Activated CD8-positive, alpha-beta memory T cell treated with anti-CD3 and anti-CD28 coated beads, Interleukin-2, amount 50 U/mL, for 1 hour (primary cell): Measurements from ENCODE around the gene DPP4.

Experiments used
- DNase-seq: peaks from one replicate; pipeline ENCODE4 v3.0.0-alpha.2; 2020; ENCODE audit errors: extremely low read depth

DPP4 gene

DNA sequence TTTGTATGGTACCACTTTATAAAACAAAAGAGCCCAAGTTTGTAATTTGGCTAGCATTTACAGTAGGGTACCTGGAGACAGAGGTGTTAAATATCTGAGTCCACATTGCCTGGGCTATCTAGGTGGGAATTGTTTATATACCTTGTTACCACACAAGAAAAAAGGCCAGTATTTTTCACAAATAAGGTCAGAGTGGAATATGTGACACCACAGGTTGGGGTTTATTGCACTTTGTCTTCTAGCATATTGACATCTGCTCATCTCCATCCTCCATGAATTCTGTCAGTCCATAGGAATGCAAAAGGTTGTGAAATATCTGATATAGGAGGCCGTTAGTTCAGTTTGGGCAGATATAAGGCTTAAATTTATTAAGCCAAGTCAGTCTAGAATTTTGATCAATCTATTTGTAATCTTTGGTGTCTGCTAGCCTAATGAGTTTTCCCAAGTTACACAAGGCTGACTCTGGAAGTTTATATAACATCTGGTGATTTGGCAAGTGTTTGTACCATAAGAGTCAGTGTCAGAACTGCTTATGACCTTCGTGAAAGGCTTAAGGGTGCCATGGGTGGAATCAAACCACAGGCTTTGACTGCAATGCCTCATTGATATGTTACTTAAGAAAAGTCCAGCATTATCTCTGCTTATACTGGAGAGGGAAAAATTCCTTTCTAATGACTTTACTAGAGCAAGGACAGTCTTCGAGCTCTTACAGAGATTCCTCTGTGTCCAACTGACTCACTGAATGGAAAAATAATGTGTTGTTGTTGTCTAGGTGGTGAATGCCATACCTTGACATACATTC lies 11.3 kb upstream of the DPP4 start:
- no peak for DNase-seq

DNA sequence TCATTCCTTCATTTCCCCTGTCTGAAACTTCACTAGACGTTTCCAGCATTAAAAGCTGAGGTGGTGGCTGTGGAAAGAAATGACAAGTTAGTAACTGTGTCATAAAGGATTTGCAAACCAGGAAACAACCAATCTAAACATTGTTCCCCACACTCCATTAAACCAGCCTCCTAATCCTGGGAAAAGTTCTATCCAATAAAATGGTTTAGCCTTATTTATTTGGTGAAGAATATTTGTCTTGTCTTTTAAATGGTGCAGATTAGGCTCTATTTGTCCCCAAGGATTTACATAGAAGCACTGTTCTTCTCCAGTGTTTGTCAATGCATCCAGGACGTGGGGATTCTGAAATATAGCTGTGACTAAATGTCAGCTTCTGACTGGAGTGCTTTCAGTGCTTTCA lies 10.5 kb upstream of the DPP4 start:
- no peak for DNase-seq

- no peak for DNase-seq
Observed at GRCh38 chr2:162082681-162083080, 8.7 kb upstream of the DPP4 start.

DNA sequence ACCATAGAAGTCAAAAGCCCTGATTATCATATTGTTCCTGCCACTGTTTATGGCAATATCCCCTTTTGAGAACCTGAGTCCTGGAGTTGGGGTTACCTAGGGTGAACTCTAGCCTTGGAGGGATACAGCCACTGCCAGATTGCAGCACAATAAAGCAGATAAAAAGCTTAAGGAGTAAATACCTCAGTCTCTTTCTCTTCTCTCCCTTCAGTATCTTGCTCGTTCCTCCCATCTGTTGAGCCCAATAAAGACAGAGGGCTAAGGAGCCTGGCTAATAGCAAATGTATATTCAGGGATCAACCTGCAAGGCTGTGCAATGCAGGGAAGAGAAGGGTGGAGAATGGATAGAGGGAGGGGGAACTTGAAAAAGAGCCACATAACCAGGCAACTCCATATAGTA lies 8.0 kb upstream of the DPP4 start:
- no peak for DNase-seq

- no peak for DNase-seq
Observed at GRCh38 chr2:162079514-162079913, 5.5 kb upstream of the DPP4 start.

GRCh38 chr2:162075689-162076132 lies 1.7 kb upstream of the DPP4 start:
- no peak for DNase-seq

- DNase-seq = no peak
Observed at GRCh38 chr2:162074928-162075688, 1.1 kb upstream of the DPP4 start.

DNA sequence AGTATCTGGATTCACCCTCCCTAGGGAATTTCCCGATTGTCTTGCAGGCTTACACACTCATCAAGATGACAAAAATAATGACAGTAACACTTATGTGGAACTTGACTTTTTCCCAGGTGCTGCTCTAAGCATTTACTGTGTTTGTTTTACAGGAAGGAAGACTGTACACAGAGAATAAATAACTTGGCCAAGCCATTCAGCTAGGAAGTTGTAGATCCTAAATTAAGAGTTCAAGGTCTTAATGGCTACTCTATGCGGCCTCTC lies 549 bp upstream of the DPP4 start:
- DNase-seq = no peak

DNA sequence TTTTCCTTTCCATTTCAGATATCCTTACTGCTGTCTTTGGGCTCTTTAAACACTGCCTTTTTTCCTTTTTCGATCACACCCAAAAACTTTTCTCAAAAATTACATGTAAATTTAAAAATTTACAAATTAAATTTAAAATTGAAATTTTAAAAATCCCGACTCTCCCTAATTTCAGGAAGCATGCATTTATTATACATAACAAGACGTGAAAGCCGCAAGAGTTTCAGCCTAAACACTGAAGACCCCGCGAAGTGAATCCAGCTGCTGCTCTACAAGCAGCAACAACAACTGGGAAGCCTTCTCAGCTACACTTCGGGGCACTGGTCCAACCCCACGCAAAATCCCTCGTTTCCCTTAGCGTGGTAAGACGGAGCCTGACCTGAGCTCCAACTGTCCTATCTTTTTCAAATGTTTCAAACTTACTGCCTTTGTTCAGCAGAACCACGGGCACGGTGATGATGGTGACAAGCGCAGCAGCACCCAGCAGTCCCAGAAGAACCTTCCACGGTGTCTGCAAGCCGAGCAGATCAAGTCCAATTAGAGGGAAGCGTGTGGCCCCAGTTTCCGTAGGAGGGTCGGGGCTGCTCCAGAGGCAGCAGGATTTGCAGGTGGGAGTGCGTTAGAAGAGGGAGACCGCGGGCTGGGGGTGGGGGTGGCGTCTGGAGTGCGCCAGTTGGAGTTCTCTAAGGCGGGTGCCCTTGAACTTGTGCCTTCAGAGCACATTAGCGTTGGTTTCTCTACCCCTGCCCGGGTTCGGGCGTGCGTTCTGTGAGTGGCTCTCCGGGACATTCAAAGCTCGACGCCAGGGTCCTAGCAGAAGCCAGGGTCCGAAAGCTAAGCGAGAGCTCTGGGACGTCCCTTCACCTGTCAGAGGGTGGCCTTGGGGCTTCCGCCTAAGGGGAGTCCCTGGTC lies 783 bp downstream of the DPP4 start:
- no peak for DNase-seq

DNA sequence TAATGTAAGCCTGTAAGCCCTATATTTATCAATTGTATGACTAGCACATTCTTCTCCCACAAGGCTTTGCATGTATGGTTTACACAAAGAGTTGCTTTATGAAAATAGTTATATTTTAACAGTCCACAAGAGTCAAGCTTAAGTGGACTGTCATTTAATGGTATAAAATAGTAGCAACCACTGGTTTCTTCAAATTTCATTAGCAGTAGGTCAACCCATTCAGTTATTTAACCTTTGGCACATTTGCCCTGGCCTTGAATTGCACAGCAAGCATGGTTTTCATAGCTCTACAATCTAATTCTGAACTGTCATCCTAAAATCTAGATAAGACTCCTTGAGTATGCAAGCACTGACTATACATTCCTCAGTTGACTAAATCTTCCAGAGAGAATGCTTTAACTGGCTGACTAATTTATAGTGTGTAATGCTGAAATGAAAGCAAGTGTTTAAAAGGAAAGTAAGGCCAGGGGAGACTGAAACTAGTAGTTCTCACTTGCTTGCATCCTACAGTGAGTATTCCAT lies 1.8 kb downstream of the DPP4 start:
- no peak for DNase-seq

DNA sequence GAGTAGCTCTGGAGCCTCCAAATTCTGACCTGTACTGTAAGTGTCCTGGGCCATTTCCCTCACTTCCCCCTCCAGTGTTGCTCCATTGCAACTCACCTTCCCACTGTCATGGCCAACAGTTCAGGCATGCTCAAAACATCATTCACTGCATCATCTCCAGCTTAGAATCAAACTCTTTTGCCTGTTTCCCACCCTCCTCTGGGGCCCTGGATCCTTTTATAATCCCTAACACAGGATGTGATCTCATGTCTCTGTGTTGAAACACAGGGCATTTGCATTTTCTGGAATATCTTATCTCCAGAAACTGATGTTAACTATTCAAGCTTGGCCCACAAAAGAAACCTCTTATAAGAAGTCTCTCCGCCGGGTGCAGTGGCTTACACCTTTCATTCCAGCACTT lies 3.0 kb downstream of the DPP4 start:
- no peak for DNase-seq

DNA sequence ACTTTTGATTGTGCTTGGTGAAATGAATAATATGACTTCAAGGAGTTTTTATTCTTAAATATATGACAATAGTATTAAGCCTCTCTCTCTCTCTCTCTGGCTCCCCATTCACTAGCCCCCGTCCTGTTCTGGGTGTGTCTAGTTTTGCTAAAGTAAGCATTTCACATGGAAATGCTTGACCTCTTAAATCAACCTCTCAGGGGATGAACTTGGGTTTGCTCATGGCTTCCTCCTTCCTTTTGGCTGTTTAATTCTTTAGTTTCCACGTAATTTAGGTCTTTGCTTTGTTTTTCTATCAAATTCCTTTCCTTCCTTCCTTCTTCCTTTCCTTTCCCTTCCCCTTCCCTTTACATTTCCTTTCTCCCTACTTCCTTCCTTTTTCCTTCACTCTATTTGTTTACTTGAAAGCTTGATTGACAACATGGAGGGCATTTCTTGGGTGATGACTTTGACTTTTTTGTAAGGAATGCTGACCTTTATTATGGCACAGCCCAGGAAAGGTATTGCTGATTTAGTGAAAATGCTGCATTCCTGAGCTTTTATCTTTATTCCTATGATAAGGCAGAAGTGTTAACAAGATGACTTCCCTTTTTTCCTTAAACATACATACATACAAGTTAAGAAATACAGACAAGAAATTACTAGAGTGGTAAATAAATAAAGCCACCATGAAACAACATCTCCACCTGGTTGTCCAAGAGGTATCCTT lies 3.6 kb downstream of the DPP4 start:
- DNase-seq = no peak

GRCh38 chr2:162069267-162069903 lies 4.6 kb downstream of the DPP4 start:
- no peak for DNase-seq

GRCh38 chr2:162067596-162067995 lies 6.4 kb downstream of the DPP4 start:
- DNase-seq = no peak

- DNase-seq = no peak
Observed at GRCh38 chr2:162065767-162066166, 8.2 kb downstream of the DPP4 start.

GRCh38 chr2:162063899-162064298 lies 10.1 kb downstream of the DPP4 start:
- no peak for DNase-seq

DNA sequence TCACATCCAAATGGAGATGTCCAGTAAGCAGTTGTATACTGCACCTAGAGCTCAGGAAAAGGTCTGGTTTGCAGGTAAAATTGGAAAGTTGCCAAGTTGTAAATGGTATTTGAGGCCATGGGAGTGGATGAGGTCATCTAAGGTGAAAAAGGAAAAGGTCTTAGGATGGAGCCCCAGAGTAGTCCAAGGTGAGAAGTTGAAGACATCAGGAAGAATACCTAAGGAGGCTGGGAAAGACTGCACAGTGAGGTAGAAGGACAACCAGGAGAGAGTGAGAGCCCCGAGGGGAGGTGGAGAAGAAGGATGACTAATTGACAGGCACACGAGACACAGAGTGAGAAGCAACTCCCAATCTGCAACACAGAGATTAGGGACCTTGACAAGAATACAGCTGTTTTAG lies 10.7 kb downstream of the DPP4 start:
- no peak for DNase-seq

DNA sequence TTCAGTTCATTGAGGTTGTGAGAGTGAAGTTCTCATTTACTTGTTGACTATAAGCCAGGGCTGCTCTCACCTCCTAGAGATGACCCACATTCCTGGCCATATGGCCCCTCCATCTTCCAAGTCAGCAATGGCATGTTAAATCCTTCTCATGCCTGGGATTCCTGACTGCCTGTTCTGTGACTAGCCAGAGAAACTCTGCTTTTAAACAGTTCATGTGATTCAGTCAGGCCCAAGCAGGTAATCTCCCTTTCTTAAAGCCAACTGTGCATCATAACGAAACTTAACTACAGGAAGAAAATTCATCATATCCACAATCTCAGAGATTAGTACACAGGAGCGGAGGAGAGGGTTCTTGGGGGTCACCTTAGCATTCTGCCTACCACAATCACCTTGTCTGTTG lies 11.5 kb downstream of the DPP4 start:
- no peak for DNase-seq

DNA sequence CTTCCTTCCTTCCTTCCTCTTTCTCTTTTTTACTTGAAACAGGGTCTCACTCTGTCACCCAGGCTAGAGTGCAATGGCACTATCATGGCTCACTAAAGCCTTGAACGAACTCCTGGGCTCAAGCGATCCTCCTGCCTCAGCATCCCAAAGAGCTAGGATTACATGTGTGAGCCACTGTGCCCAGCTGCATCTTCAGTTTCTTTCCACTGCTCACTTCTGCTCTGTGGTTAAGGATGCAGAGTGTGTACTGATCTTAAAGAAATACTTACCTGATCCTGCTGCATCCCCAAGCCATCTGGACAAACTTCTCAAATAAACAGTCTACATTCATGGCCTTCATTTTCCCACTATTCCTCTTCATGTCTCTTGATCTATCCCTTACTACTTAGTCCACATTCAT lies 13.0 kb downstream of the DPP4 start:
- DNase-seq = no peak

GRCh38 chr2:162060532-162060931 lies 13.5 kb downstream of the DPP4 start:
- DNase-seq = no peak
